Myometrial cell (primary cell): ENCODE data around the gene DDX17. TPM values are rescaled to one million over a fixed set of nuclear protein-coding genes. Genes with fewer than 3 reads are reported as not detected.

ENCODE experiments used
- total RNA-seq: library from RNA; depleted of rRNA; stranded (reverse); fragments of >200 nt; gene quantifications from 2 replicates; pipeline ENCODE4 v1.2.3, GENCODE V29; 2015

Gene DDX17
- total RNA-seq = 139 and 161 TPM in 2 replicates

DNA sequence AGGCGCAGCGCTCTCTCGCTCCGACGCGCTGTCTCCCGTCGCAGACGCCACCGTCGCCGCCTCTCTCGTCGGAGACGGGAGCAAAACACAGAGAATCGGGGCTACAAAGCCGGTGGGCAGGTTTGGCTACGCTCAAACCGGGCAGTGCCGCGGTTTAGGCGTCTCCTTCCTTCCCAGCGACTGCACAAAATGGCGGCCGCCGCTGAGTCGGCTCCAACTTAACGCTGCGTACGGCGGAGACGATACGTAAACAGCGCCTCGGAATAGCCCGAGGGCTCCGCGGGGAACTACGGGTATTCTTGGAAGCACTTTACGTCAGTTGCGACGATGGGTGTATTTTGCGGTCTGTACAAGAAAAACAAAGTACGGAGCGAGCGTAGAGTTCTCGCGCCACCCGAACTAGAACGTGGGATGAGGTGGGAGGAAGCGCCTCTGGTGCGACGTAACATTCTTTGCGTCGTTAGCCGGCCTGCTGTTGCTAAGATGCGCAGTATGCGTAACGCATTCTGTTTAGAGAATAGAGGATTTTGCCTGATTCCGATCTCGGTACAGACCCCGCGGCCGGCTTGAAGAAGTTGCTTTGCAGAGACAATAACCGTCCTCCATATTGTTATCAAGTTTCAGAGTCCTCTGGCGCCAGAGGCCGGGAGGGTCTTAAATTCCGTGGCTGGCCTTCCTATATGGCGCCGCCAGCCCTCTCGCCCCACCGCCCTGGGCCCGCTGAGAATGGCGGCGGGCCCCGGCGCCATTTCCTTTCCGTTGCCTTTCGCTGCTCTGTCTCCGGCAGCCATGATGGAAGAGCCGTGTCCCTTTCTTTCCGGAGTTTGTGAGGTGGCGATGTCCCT, at the start of gene DDX17:
TSS of gene DDX17 (minus strand) at position 194 of the 845 bp plus-strand sequence.

DNA sequence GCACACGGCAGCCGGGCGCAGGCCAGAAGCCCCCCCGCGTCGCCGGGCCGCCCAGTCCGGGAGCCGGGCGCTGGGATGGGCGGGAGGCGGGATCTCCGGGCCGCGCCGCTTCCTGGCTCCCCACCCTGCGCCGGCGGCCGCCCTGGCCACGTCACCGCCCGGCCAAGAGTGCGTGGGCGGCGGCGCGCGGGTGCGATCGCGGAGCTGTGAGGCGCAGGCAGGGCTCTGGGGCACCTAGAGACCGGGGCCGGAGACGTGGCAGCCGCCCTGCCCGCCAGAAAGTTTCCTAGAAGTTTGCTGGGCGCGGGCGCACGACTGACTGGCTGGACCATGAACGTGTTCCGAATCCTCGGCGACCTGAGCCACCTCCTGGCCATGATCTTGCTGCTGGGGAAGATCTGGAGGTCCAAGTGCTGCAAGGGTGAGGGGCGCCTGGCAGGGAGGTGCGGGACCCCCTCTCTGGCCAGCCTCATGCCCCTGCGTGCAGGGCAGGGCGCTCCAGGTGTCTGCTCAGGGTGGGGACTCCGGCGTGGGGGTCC, 38.1 kb downstream of the DDX17 start, which contains the start of gene KDELR3:
TSS of gene KDELR3 (plus strand) at position 193 of the 539 bp plus-strand sequence. CDS start at position 331, 138 bp downstream.

DNA sequence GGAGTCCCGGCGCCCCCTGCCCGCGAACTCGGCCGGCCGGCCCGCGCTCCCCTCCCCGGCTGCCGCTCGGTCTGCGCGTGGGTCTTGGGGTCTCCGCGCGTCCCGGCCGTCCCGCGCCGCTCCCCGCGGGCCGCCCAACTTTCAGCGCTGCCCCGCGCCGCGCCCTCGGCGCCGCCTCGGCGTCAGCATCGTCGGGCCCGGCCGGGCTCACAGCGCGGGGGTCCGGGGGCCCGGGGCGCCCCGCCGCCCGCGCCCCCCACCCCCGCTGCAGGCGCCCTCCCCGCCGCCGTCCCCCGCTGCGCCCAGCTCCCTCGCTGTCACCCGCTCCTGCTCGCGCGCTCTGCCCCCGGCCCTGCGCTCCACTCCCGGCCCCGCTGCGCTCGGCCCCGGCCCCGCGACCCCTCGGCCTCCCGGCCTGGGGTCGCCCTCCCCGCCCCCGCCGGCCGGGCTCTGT, 51.0 kb downstream of the DDX17 start, which contains the start of gene KCNJ4:
TSS of gene KCNJ4 (minus strand) at position 124 of the 454 bp plus-strand sequence. CDS start 27,067 bp downstream, outside the sequence.

Other genes with a start within 250 kb of the DDX17 start
- gene TMEM184B, start 233.3 kb downstream of the DDX17 start, total RNA-seq = 51.0 and 54.4 TPM in 2 replicates
- 116 and 152 TPM in 2 replicates for gene CSNK1E, start 188.9 kb downstream of the DDX17 start, total RNA-seq
- gene KCNJ4, start 51.1 kb downstream of the DDX17 start, total RNA-seq = not detected in 2 replicates
- 219 and 222 TPM in 2 replicates for gene KDELR3, start 38.2 kb downstream of the DDX17 start, total RNA-seq
- gene DMC1, start 63.9 kb upstream of the DDX17 start, total RNA-seq = 3.2 and 6.3 TPM in 2 replicates
- 0.58 and 1.8 TPM in 2 replicates for gene FAM227A, start 150.1 kb upstream of the DDX17 start, total RNA-seq
- 17.5 and 23.9 TPM in 2 replicates for gene CBY1, start 150.3 kb upstream of the DDX17 start, total RNA-seq
- gene TOMM22, start 175.6 kb upstream of the DDX17 start, total RNA-seq = 78.3 and 89.7 TPM in 2 replicates
- 48.1 and 53.0 TPM in 2 replicates for gene JOSD1, start 194.6 kb upstream of the DDX17 start, total RNA-seq
- 29.4 and 30.3 TPM in 2 replicates for gene GTPBP1, start 199.6 kb upstream of the DDX17 start, total RNA-seq
- 86.5 and 95.4 TPM in 2 replicates for gene SUN2, start 249.7 kb upstream of the DDX17 start, total RNA-seq